Adrenal gland (tissue), 12 donors: ENCODE data around the gene AURKB. TPM values are rescaled to one million over a fixed set of nuclear protein-coding genes. Genes with fewer than 3 reads are reported as not detected.

ENCODE experiments used
- DNase-seq, 7 donors: peaks; one replicate each; pipeline ENCODE4 v3.0.0-alpha.2; 2019 to 2020
- H3K27ac ChIP-seq, 5 donors: fragments of 200-600 bp; sonication (generic) in 4 of 5; 1 replicate in 3 of 5; 2 replicates in 2 of 5; pipeline versions ENCODE4 v1.5.1 to v1.8.0; 2016 to 2020; ENCODE audit warnings: mild to moderate bottlenecking in 1 of 5
- H3K27me3 ChIP-seq: fragments of 200-600 bp; 2 replicates; pipeline ENCODE4 v1.8.0; 2021
- H3K36me3 ChIP-seq, 2 donors: fragments of 200-600 bp; replicated peaks in 1 of 2; 1 replicate in 1 of 2; 2 replicates in 1 of 2; pipeline versions ENCODE4 v1.5.1 to v1.8.0; 2018 to 2022
- H3K4me1 ChIP-seq, 2 donors: fragments of 200-600 bp; replicated peaks in 1 of 2; 1 replicate in 1 of 2; 2 replicates in 1 of 2; pipeline versions ENCODE4 v1.5.1 to v1.8.0; 2018 to 2021
- H3K4me3 ChIP-seq, 4 donors: fragments of 200-600 bp; sonication (generic) in 3 of 4; one replicate each; pipeline ENCODE4 v1.5.1; 2016 to 2018
- H3K9me3 ChIP-seq, 3 donors: fragments of 200-600 bp; sonication (generic) in 1 of 3; replicated peaks in 1 of 3; 1 replicate in 2 of 3; 2 replicates in 1 of 3; pipeline versions ENCODE4 v1.5.1 to v1.8.0; 2016 to 2021
- CTCF ChIP-seq, 6 experiments: fragments of 450-650 bp in 4 of 6; fragments of 200-600 bp in 2 of 6; sonication (generic) in 1 of 6; IDR thresholded peaks; 1 replicate in 5 of 6; 2 replicates in 1 of 6; pipeline versions ENCODE4 v1.5.1 to v1.8.0; 2016 to 2021; ENCODE audit warnings: antibody characterized with exemption in 6 of 6, mild to moderate bottlenecking in 2 of 6, moderate library complexity in 1 of 6
- POLR2A ChIP-seq, 2 donors: fragments of 450-650 bp; IDR thresholded peaks; one replicate each; pipeline ENCODE4 v1.6.1; 2017; ENCODE audit warnings: antibody characterized with exemption in 2 of 2, mild to moderate bottlenecking in 2 of 2, moderate library complexity in 1 of 2
- WGBS, 4 donors: extraction: QIAGEN DNeasy Blood & Tissue Kit in 2 of 4; methylation state at CpG; one replicate each; pipeline versions ENCODE4 v1.1.5 to v1.1.7; 2013 to 2017; 5-methylcytosine and 5-hydroxymethylcytosine counted together
- intact Hi-C, 2 donors: fragments of 100-400 bp; cut with DNase I; formaldehyde crosslinking; loops; one replicate each; pipeline versions ENCODE4 v1.14.1 to v1.15.0; 2022 to 2023
- polyA plus RNA-seq, 3 donors: library from polyadenylated mRNA; stranded (reverse); fragments of 200-250 nt in 2 of 3; fragments of 350-450 nt in 1 of 3; fragmentation: Illumina TruSeq in 1 of 3; extraction: RNeasy Lipid Tissue Mini Kit (QIAGEN cat#74804) in 1 of 3; gene quantifications; one replicate each; pipeline ENCODE4 v1.2.3, GENCODE V29; 2013 to 2014
- total RNA-seq, 9 donors: library from RNA; depleted of rRNA in 4 of 9; stranded (reverse); fragments of >200 nt in 4 of 9; fragments of 120-200 nt in 1 of 9; fragmentation: NEBNext Ultra II Directional in 1 of 9; extraction: Animal tissue kit (Norgen Biotek cat#: 25700) in 1 of 9; gene quantifications; one replicate each; pipeline versions ENCODE4 v1.1.0 to v1.2.4, GENCODE V29; 2013 to 2023
- donor health status: healthy with polysubstance abuse.
- donor health status: Bipolar disorder and iron deficiency.
- donor health status: DM: yes; HTN: yes; CAD: no.
- donor health status: DM: no; HTN: no; CAD: no.
- donor health status: DM: no; HTN: no; CAD: no.
- donor health status: DM: yes; HTN: yes; CAD: no.

Gene AURKB
- total and polyA plus RNA-seq, 12 donors = 1.6 to 14.3 (median 2.2) TPM

GRCh38 chr17:8212312-8213180 lies 2.2 kb upstream of the AURKB start:
- intact Hi-C loops = no loop called here
- TF ChIP-seq POLR2A (IDR thresholded peaks at IDR 0.05) (no peak), CTCF (IDR thresholded peaks at IDR 0.05) (no peak)

GRCh38 chr17:8210761-8211458 lies 535 bp upstream of the AURKB start:
- no peaks in the 10 kb centered on the region for H3K36me3 ChIP-seq
- peak overlapping the region in 3 of 4 donors; percentile 32 to 61 (median 56) for H3K4me3 ChIP-seq
- TF ChIP-seq POLR2A (IDR thresholded peaks at IDR 0.05) (no peak), CTCF (IDR thresholded peaks at IDR 0.05) (no peak)
- 12 to 19% (median 15%) methylated on average over 22 of the region's 22 CpGs for whole genome bisulfite sequencing, 4 donors
- intact Hi-C loops = no loop called here
- no peaks in the 10 kb centered on the region for H3K27me3 ChIP-seq
- H3K9me3 ChIP-seq = no peaks in the 10 kb centered on the region
- H3K4me1 ChIP-seq = peaks cover 8 to 9% of the 10 kb centered on the region in 2 donors
- H3K27ac ChIP-seq = peak overlapping the region; percentile 54 to 85 (median 83)
- DNase-seq = peak in 1 of 7 donors; percentile 35

More at GRCh38 chr17:8212312-8213180, 2.2 kb upstream of the AURKB start:
- H3K9me3 ChIP-seq = no peaks in the 10 kb centered on the region
- 72 to 85% (median 78%) methylated on average over 14 of the region's 14 CpGs for WGBS, 4 donors
- no peak overlapping the region for H3K4me3 ChIP-seq
- DNase-seq = peak in 1 of 7 donors; percentile 39
- peaks cover 8 to 9% of the 10 kb centered on the region in 2 donors for H3K4me1 ChIP-seq
- H3K36me3 ChIP-seq = no peaks in the 10 kb centered on the region
- H3K27ac ChIP-seq = no peak overlapping the region
- H3K27me3 ChIP-seq = no peaks in the 10 kb centered on the region

- TF ChIP-seq POLR2A (IDR thresholded peaks at IDR 0.05) (no peak), CTCF (IDR thresholded peaks at IDR 0.05) (no peak)
- H3K27me3 ChIP-seq = no peaks in the 10 kb centered on the region
- 90 to 94% (median 93%) methylated on average over 11 to 12 of the region's 12 CpGs for WGBS, 4 donors
- DNase-seq = no peak
- H3K4me1 ChIP-seq = peaks cover 8 to 9% of the 10 kb centered on the region in 2 donors
- no peak overlapping the region for H3K27ac ChIP-seq
- H3K9me3 ChIP-seq = no peaks in the 10 kb centered on the region
- H3K36me3 ChIP-seq = no peaks in the 10 kb centered on the region
- intact Hi-C loops = no loop called here
- no peak overlapping the region for H3K4me3 ChIP-seq
Measured at GRCh38 chr17:8206536-8206935, 3.8 kb downstream of the AURKB start.

- Histone ChIP-seq H3K9me3 (no peaks in the 10 kb centered on the region), H3K27ac (no peak overlapping the region), H3K4me3 (no peak overlapping the region), H3K36me3 (no peaks in the 10 kb centered on the region), H3K27me3 (no peaks in the 10 kb centered on the region), H3K4me1 (peaks cover under 1 to 5% of the 10 kb centered on the region in 2 donors)
- no peak for DNase-seq
- intact Hi-C loops = no loop called here
- WGBS, 4 donors = 88 to 95% (median 89%) methylated on average over 17 to 19 of the region's 19 CpGs
- no peak for TF ChIP-seq POLR2A (IDR thresholded peaks at IDR 0.05)
- no peak for TF ChIP-seq CTCF (IDR thresholded peaks at IDR 0.05)
Measured at GRCh38 chr17:8204761-8205555, 5.4 kb downstream of the AURKB start.
